RWPE2 (cell line): ENCODE measurements around the gene CYB5R4.

Source experiments
- ATAC-seq: fragments of 200-7000 bp; cut with Tn5 transposase; 3 replicates; pipeline ENCODE4 v1.9.1; 2021; ENCODE audit warnings: low read depth
- DNase-seq: peaks from one replicate; pipeline ENCODE4 v3.0.0-alpha.2; 2020; ENCODE audit warnings: low spot score
- H3K27ac ChIP-seq: fragments of 450-650 bp; 2 replicates; pipeline ENCODE4 v1.5.1; 2017; ENCODE audit warnings: mild to moderate bottlenecking; ENCODE audit not compliant: poor library complexity, severe bottlenecking
- H3K27me3 ChIP-seq: fragments of 250-450 bp; sonication (Bioruptor Pico); 2 replicates; pipeline ENCODE4 v1.5.1; 2021; ENCODE audit warnings: mild to moderate bottlenecking, moderate library complexity; ENCODE audit not compliant: insufficient read depth, poor library complexity, severe bottlenecking
- H3K36me3 ChIP-seq: fragments of 250-450 bp; sonication (Bioruptor Pico); 2 replicates; pipeline ENCODE4 v1.5.1; 2020; ENCODE audit warnings: low read depth, mild to moderate bottlenecking, moderate library complexity
- H3K4me1 ChIP-seq: fragments of 250-450 bp; sonication (Bioruptor Pico); 2 replicates; pipeline ENCODE4 v1.5.1; 2021; ENCODE audit warnings: mild to moderate bottlenecking, moderate library complexity; ENCODE audit not compliant: insufficient read depth, poor library complexity, severe bottlenecking
- H3K4me3 ChIP-seq: fragments of 250-450 bp; sonication (Bioruptor Pico); 2 replicates; pipeline ENCODE4 v1.5.1; 2021; ENCODE audit warnings: mild to moderate bottlenecking, moderate library complexity; ENCODE audit not compliant: severe bottlenecking
- H3K9me3 ChIP-seq: fragments of 250-450 bp; sonication (Bioruptor Pico); 2 replicates; pipeline ENCODE4 v1.5.1; 2021; ENCODE audit warnings: mild to moderate bottlenecking, moderate library complexity; ENCODE audit not compliant: severe bottlenecking
- CTCF ChIP-seq: fragments of 450-650 bp; IDR thresholded peaks from one replicate; pipeline ENCODE4 v1.5.1; 2017; ENCODE audit warnings: mild to moderate bottlenecking, moderate library complexity; ENCODE audit not compliant: poor library complexity, severe bottlenecking

The CYB5R4 gene

DNA sequence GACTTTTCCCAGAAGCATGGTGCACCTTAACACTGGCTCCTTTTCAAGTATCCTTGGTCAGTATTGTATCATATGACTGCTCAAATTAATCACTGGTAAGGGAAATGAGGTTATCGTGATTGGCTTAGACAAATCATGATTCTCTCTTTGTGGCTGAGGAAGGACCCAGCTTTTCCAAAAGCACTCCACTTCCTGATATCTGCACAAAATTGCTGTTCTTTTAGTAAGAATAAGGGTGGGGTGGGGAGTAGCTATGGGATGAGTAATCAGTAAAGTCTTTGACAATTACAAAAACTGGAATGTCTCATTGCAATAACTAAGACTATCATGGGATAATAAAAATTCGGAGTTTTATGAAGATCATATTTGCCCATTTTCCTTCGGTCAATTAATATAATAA lies 15.3 kb upstream of the CYB5R4 start:
- ATAC-seq (peak; percentile 61), DNase-seq (no peak)
- no peaks in the 10 kb centered on the region for H3K9me3 ChIP-seq
- no peak overlapping the region for H3K4me3 ChIP-seq
- no peaks in the 10 kb centered on the region for H3K4me1 ChIP-seq
- no peaks in the 10 kb centered on the region for H3K27me3 ChIP-seq
- no peak overlapping the region for H3K27ac ChIP-seq
- no peak for TF ChIP-seq CTCF
- no peaks in the 10 kb centered on the region for H3K36me3 ChIP-seq

DNA sequence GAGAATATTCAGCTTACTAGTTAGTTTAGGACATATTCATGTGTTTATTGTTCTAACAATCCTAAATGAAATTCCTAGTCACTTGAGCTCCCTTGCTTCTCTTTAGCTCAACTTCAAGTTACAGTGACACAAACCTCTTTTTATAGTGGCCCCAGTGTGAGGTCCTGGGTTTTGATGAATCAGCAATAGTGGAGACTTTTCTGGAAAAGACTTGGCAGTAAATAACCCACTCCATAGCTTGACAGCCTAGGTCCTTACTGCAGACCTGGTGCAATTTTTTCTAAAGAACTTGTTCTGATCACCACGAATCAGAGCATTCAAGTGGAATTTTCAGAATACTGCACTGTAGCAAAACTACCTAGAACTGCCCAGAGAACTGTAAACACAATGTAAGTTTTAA lies 13.2 kb upstream of the CYB5R4 start:
- no peak for TF ChIP-seq CTCF
- Histone ChIP-seq H3K9me3 (no peaks in the 10 kb centered on the region), H3K27me3 (no peaks in the 10 kb centered on the region), H3K36me3 (no peaks in the 10 kb centered on the region), H3K4me3 (no peak overlapping the region), H3K4me1 (no peaks in the 10 kb centered on the region), H3K27ac (no peak overlapping the region)
- no peak for DNase-seq
- no peak for ATAC-seq

DNA sequence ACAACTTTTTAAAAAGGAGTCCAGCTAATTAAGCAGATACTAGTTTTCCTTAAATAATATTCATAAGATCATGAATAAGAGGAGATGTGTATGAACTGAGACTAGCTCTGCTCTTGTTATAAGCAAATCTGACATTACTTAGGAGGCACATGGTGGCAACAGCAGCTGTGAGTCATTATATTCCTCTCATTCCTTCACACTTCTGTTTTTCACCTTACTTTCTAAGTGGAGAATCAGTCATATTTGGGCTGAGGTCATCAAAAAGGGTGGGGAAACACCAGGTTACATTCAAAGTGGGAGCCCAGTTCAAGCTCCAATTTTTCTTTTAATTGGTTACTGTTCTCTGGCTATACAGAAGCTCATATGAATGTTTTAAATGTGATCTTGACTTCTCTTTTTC lies 12.3 kb upstream of the CYB5R4 start:
- ATAC-seq (no peak), DNase-seq (no peak)
- H3K27me3 ChIP-seq: peaks cover 8% of the 10 kb centered on the region

GRCh38 chr6:83849127-83849526 lies 10.4 kb upstream of the CYB5R4 start:
- H3K27me3 ChIP-seq: peaks cover 27% of the 10 kb centered on the region
- no peak overlapping the region for H3K27ac ChIP-seq
- no peak for TF ChIP-seq CTCF
- ATAC-seq (no peak), DNase-seq (no peak)
- no peaks in the 10 kb centered on the region for H3K4me1 ChIP-seq
- H3K36me3 ChIP-seq: no peaks in the 10 kb centered on the region
- no peak overlapping the region for H3K4me3 ChIP-seq
- no peaks in the 10 kb centered on the region for H3K9me3 ChIP-seq

More for the DNA sequence above, 12.3 kb upstream of the CYB5R4 start:
- TF ChIP-seq CTCF: no peak
- Histone ChIP-seq H3K4me3 (no peak overlapping the region), H3K27ac (no peak overlapping the region), H3K36me3 (no peaks in the 10 kb centered on the region), H3K4me1 (no peaks in the 10 kb centered on the region), H3K9me3 (no peaks in the 10 kb centered on the region)

GRCh38 chr6:83849610-83850009 lies 9.9 kb upstream of the CYB5R4 start:
- no peak for DNase-seq
- TF ChIP-seq CTCF: no peak
- ATAC-seq: no peak
- Histone ChIP-seq H3K9me3 (no peaks in the 10 kb centered on the region), H3K27ac (no peak overlapping the region), H3K4me1 (no peaks in the 10 kb centered on the region), H3K36me3 (no peaks in the 10 kb centered on the region), H3K4me3 (no peak overlapping the region), H3K27me3 (peaks cover 32% of the 10 kb centered on the region)
